ENCODE measurements around the gene RBM4B.

- TF ChIP-seq CTCF (IDR thresholded peaks at IDR 0.05) (no peak), CREM (CRISPR knock-in tag; IDR thresholded peaks at IDR 0.05) (no peak), USF2 (CRISPR knock-in tag; IDR thresholded peaks at IDR 0.05) (no peak), AFF4 (CRISPR knock-in tag; IDR thresholded peaks at IDR 0.05; ENCODE audit: borderline replicate concordance) (no peak), MAX (CRISPR knock-in tag; IDR thresholded peaks at IDR 0.05) (no peak), MXD4 (CRISPR knock-in tag; IDR thresholded peaks at IDR 0.05; ENCODE audit: borderline replicate concordance) (no peak), CDX4 (CRISPR knock-in tag; IDR thresholded peaks at IDR 0.05; ENCODE audit: borderline replicate concordance) (no peak), SP1 (CRISPR knock-in tag; conservative IDR thresholded peaks at IDR 0.05) (no peak), HMGXB4 (CRISPR knock-in tag; IDR thresholded peaks at IDR 0.05) (no peak)
Observed at GRCh38 chr11:66631883-66632282, 45.8 kb downstream of the RBM4B start.

All from WTC11 (cell line).